HUES48 (cell line): Measurements from ENCODE around the gene ADIPOQ.
"Not testable (repeated sequence)": the region's sequence is repeated elsewhere in the genome, so short reads cannot be mapped to it uniquely, and the experiment has no call there.

ENCODE experiments used
- H3K27ac ChIP-seq: one replicate; pipeline ENCODE4 v1.7.0; 2013; ENCODE audit warnings: low read depth, low read length, inconsistent platforms
- H3K27me3 ChIP-seq: 2 replicates; pipeline ENCODE4 v1.6.1; 2013; ENCODE audit warnings: mild to moderate bottlenecking, low read length; ENCODE audit not compliant: control insufficient read depth, insufficient read depth
- H3K36me3 ChIP-seq: 2 replicates; pipeline ENCODE4 v1.6.1; 2013; ENCODE audit warnings: low read length; ENCODE audit not compliant: control insufficient read depth, insufficient read depth
- H3K4me1 ChIP-seq: 2 replicates; pipeline ENCODE4 v1.6.1; 2013; ENCODE audit warnings: mild to moderate bottlenecking, low read length; ENCODE audit not compliant: control insufficient read depth, insufficient read depth
- H3K4me3 ChIP-seq: 2 replicates; pipeline ENCODE4 v1.5.1; 2013; ENCODE audit warnings: mild to moderate bottlenecking, low read depth, low read length
- H3K9ac ChIP-seq: 2 replicates; pipeline ENCODE4 v1.6.1; 2013; ENCODE audit warnings: mild to moderate bottlenecking, low read depth, low read length, moderate library complexity
- H3K9me3 ChIP-seq: 2 replicates; pipeline ENCODE4 v1.6.1; 2013; ENCODE audit warnings: low read length; ENCODE audit not compliant: control insufficient read depth, insufficient read depth

ADIPOQ gene

GRCh38 chr3:186887507-186887938 is 45.0 kb downstream of the ADIPOQ start:
- H3K27ac ChIP-seq: peak overlapping the region; percentile 42
- not testable (repeated sequence) for H3K9me3 ChIP-seq, H3K27me3 ChIP-seq, H3K9ac ChIP-seq, H3K4me3 ChIP-seq, H3K36me3 ChIP-seq
- peaks cover 35% of the 10 kb centered on the region for H3K4me1 ChIP-seq

- Histone ChIP-seq H3K27ac (no peak overlapping the region), H3K4me1 (peaks cover 39% of the 10 kb centered on the region), H3K4me3 (no peak overlapping the region), H3K9ac (no peak overlapping the region), H3K9me3 (no peaks in the 10 kb centered on the region), H3K27me3 (no peaks in the 10 kb centered on the region), H3K36me3 (no peaks in the 10 kb centered on the region)
These were observed 46.1 kb downstream of the ADIPOQ start for GRCh38 chr3:186888569-186888968.

- not testable (repeated sequence) for H3K9me3 ChIP-seq, H3K27ac ChIP-seq, H3K4me3 ChIP-seq, H3K36me3 ChIP-seq, H3K27me3 ChIP-seq, H3K9ac ChIP-seq
- H3K4me1 ChIP-seq: peaks cover 48% of the 10 kb centered on the region
These were observed 47.2 kb downstream of the ADIPOQ start for GRCh38 chr3:186889698-186890097.

GRCh38 chr3:186890911-186891310 is 48.4 kb downstream of the ADIPOQ start:
- Histone ChIP-seq H3K9ac (no peak overlapping the region), H3K27me3 (no peaks in the 10 kb centered on the region), H3K9me3 (no peaks in the 10 kb centered on the region), H3K27ac (no peak overlapping the region), H3K4me3 (no peak overlapping the region), H3K4me1 (peaks cover 52% of the 10 kb centered on the region), H3K36me3 (no peaks in the 10 kb centered on the region)

GRCh38 chr3:186893071-186893470 is 50.6 kb downstream of the ADIPOQ start:
- H3K9ac ChIP-seq, H3K36me3 ChIP-seq, H3K9me3 ChIP-seq, H3K27me3 ChIP-seq, H3K4me3 ChIP-seq: not testable (repeated sequence)
- H3K4me1 ChIP-seq: peaks cover 53% of the 10 kb centered on the region
- peak overlapping the region; percentile 80 for H3K27ac ChIP-seq

GRCh38 chr3:186895406-186895805 is 52.9 kb downstream of the ADIPOQ start:
- H3K36me3 ChIP-seq: no peaks in the 10 kb centered on the region
- no peaks in the 10 kb centered on the region for H3K9me3 ChIP-seq
- H3K27me3 ChIP-seq: no peaks in the 10 kb centered on the region
- peaks cover 41% of the 10 kb centered on the region for H3K4me1 ChIP-seq
- H3K27ac ChIP-seq: no peak overlapping the region
- H3K4me3 ChIP-seq: no peak overlapping the region
- H3K9ac ChIP-seq: no peak overlapping the region

- H3K27me3 ChIP-seq: no peaks in the 10 kb centered on the region
- H3K4me1 ChIP-seq: peaks cover 41% of the 10 kb centered on the region
- no peak overlapping the region for H3K4me3 ChIP-seq
- no peaks in the 10 kb centered on the region for H3K36me3 ChIP-seq
- no peaks in the 10 kb centered on the region for H3K9me3 ChIP-seq
- no peak overlapping the region for H3K9ac ChIP-seq
- no peak overlapping the region for H3K27ac ChIP-seq
These were observed 53.5 kb downstream of the ADIPOQ start for GRCh38 chr3:186896006-186896405.

- Histone ChIP-seq H3K27ac (peak overlapping the region; percentile 75), H3K4me1 (peaks cover 39% of the 10 kb centered on the region), H3K9ac (no peak overlapping the region), H3K9me3 (no peaks in the 10 kb centered on the region), H3K4me3 (0 out of 2 replicates have a peak overlapping the region, but pooled peaks have one; percentile 1), H3K27me3 (no peaks in the 10 kb centered on the region), H3K36me3 (no peaks in the 10 kb centered on the region)
These were observed 54.4 kb downstream of the ADIPOQ start for GRCh38 chr3:186896875-186897274.

- Histone ChIP-seq H3K4me3 (no peak overlapping the region), H3K36me3 (no peaks in the 10 kb centered on the region), H3K9me3 (no peaks in the 10 kb centered on the region), H3K4me1 (peaks cover 20% of the 10 kb centered on the region), H3K27ac (no peak overlapping the region), H3K9ac (no peak overlapping the region), H3K27me3 (no peaks in the 10 kb centered on the region)
These were observed 58.7 kb downstream of the ADIPOQ start for GRCh38 chr3:186901135-186901734.

GRCh38 chr3:186902154-186902553 is 59.6 kb downstream of the ADIPOQ start:
- H3K4me3 ChIP-seq: no peak overlapping the region

GRCh38 chr3:186902713-186903112 is 60.2 kb downstream of the ADIPOQ start:
- Histone ChIP-seq H3K36me3 (no peaks in the 10 kb centered on the region), H3K27ac (no peak overlapping the region), H3K9ac (no peak overlapping the region), H3K4me3 (no peak overlapping the region), H3K9me3 (no peaks in the 10 kb centered on the region), H3K27me3 (no peaks in the 10 kb centered on the region), H3K4me1 (peaks cover 8% of the 10 kb centered on the region; the same call in 1 of the 2 replicates)

More at GRCh38 chr3:186902154-186902553, 59.6 kb downstream of the ADIPOQ start:
- H3K9ac ChIP-seq: no peak overlapping the region
- no peaks in the 10 kb centered on the region for H3K36me3 ChIP-seq
- H3K27me3 ChIP-seq: no peaks in the 10 kb centered on the region
- H3K27ac ChIP-seq: no peak overlapping the region
- H3K4me1 ChIP-seq: peaks cover 14% of the 10 kb centered on the region
- no peaks in the 10 kb centered on the region for H3K9me3 ChIP-seq
